ENCODE measurements around the gene POLR3H.

POLR3H gene

GRCh38 chr22:41541484-41541883 lies 2.8 kb downstream of the POLR3H start:
- no peak overlapping the region for H3K27ac ChIP-seq
- no peak for TF ChIP-seq CTCF (conservative IDR thresholded peaks at IDR 0.05)
- no peak for TF ChIP-seq ZFX (IDR thresholded peaks at IDR 0.05)

GRCh38 chr22:41540365-41540764 lies 3.9 kb downstream of the POLR3H start:
- H3K27ac ChIP-seq, result no peak overlapping the region
- TF ChIP-seq ZFX (IDR thresholded peaks at IDR 0.05), result no peak
- no peak for TF ChIP-seq CTCF (conservative IDR thresholded peaks at IDR 0.05)

GRCh38 chr22:41540006-41540315 lies 4.3 kb downstream of the POLR3H start:
- no peak overlapping the region for H3K27ac ChIP-seq
- TF ChIP-seq ZFX (IDR thresholded peaks at IDR 0.05) (no peak), CTCF (conservative IDR thresholded peaks at IDR 0.05) (no peak)

GRCh38 chr22:41539146-41540005 lies 4.9 kb downstream of the POLR3H start:
- TF ChIP-seq ZFX (IDR thresholded peaks at IDR 0.05) (no peak), CTCF (conservative IDR thresholded peaks at IDR 0.05) (no peak)

GRCh38 chr22:41538583-41538982 lies 5.7 kb downstream of the POLR3H start:
- no peak overlapping the region for H3K27ac ChIP-seq
- TF ChIP-seq CTCF (conservative IDR thresholded peaks at IDR 0.05) (no peak), ZFX (IDR thresholded peaks at IDR 0.05) (no peak)

More at GRCh38 chr22:41539146-41540005, 4.9 kb downstream of the POLR3H start:
- H3K27ac ChIP-seq, result no peak overlapping the region

GRCh38 chr22:41537203-41537602 lies 7.1 kb downstream of the POLR3H start:
- no peak for TF ChIP-seq ZFX (IDR thresholded peaks at IDR 0.05)
- TF ChIP-seq CTCF (conservative IDR thresholded peaks at IDR 0.05), result no peak
- no peak overlapping the region for H3K27ac ChIP-seq

GRCh38 chr22:41535244-41535643 lies 9.0 kb downstream of the POLR3H start:
- no peak overlapping the region for H3K27ac ChIP-seq
- TF ChIP-seq CTCF (conservative IDR thresholded peaks at IDR 0.05) (peak; percentile 37), ZFX (IDR thresholded peaks at IDR 0.05) (no peak)

Data from C4-2B (cell line).